HG02973 (cell line): ENCODE measurements around the gene COP1.

ENCODE experiments used
- ATAC-seq: cut with Tn5 transposase; IDR thresholded peaks from one replicate; pipeline ENCODE4 v1.9.1; 2021; ENCODE audit warnings: moderate library complexity; ENCODE audit not compliant: unreplicated experiment

The COP1 gene

GRCh38 chr1:175978476-175978875 is 228.6 kb downstream of the COP1 start:
- ATAC-seq = no peak

DNA sequence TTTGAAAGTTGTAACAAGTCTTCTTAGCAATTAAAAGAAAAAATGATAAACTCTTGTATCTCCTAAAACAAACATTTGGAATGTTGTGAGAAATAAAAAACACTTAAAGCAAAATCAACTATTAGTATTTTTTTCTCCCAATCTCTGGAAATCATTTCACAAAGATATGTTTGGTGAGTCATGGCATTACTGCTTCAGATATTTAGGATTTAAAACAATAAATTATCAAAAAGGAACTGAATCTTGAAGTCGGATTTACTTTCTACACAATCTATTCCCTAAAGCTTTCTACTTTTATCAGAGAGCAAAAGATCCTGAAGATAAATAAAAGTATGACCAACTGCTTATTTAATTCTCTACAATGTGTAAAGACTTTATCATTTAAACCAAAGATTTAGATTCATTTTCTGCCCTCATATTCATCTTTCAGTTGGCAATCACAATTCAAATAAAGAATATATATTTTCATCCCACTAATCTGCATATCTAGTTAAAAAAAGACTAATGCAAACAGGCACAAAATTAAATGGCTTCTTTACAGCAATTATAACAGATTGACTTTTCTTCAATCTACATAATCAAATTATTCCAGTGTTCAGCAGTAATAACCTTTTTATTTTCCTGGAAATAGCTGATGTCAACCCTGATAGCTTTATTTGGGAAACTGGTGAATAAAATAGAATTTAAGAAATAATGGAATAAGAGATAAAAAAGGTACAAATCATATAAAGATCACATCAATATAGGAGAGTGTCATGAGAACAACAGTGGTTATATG is 230.0 kb downstream of the COP1 start:
- ATAC-seq = no peak

GRCh38 chr1:175969231-175969630 is 237.9 kb downstream of the COP1 start:
- ATAC-seq = no peak

- ATAC-seq = no peak
Measured at GRCh38 chr1:175968486-175969172, 238.5 kb downstream of the COP1 start.

- no peak for ATAC-seq
Measured at GRCh38 chr1:175963740-175964139, 243.3 kb downstream of the COP1 start.

DNA sequence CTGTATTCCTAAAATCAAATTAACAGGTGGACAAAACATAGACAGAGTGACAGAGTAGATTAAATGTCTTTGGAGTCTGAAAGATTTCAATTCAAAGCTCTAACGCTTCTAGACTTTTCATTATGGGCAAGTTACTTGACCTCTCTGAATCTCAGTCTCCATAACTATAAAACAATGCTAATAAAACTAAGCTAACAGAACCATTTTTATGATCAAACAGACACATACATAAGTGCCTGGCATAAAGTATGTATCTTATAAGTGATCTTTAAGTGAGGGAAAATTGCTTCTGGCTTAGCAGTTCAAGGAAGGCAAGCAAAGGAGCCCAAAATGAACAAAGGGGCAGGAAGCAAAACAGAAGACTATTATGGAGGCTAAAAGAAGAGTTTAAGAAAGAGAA is 246.9 kb downstream of the COP1 start:
- ATAC-seq = no peak

DNA sequence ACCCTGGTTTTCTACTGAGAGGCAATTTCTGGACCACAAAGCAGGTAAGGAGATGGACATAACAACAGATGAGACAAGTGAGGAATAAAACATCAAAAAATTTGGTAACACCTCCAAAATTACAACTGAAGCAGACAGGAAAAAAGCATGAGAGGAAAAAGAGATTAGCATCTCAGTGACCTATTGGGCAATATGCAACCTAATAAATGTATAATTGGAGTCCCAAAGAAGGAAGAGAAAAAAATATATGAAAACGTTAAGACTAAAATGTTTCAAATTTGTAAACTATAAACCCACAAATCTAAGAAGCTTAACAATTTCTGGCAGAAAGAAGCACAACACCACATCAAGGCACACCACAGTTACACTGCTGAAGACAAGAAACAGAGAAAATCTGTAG is 255.5 kb downstream of the COP1 start:
- ATAC-seq = no peak

DNA sequence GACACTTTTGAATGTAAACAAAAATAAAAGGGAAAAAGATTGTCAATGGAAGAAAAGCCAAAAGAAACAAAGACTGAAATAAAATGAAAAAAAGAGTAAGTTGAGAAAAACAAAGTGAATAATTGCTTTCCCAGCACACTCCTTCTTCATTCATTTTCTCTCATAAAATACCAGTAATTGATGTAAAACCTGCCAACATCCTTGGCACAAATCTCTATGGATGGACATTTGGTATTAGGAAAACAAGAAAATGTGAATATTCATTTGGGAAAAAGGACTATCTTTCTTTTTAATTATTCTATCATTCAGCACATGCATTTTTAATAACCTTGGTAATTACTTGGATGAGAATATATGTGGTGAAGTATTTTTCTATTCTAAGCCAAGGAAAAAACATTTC is 259.3 kb downstream of the COP1 start:
- no peak for ATAC-seq

- no peak for ATAC-seq
Measured at GRCh38 chr1:175944591-175944990, 262.5 kb downstream of the COP1 start.

DNA sequence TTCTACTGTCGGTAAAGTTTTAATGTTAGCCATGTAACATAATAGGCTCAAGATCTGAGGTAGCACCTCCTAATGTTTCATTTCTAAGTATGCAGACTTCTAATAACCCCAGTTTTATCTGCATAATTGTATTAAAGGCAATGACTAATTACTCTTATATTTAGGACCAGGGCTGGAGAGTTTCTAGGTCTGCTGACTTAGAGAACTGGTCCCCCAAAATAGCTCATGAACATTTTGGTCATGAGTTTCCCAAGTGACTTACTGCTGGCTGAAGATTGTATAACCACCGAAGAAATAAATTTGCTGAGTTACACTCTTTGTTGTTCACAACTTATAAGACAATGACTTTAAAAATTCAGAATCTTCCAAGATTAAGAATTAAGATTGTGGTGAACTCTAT is 265.9 kb downstream of the COP1 start:
- no peak for ATAC-seq

DNA sequence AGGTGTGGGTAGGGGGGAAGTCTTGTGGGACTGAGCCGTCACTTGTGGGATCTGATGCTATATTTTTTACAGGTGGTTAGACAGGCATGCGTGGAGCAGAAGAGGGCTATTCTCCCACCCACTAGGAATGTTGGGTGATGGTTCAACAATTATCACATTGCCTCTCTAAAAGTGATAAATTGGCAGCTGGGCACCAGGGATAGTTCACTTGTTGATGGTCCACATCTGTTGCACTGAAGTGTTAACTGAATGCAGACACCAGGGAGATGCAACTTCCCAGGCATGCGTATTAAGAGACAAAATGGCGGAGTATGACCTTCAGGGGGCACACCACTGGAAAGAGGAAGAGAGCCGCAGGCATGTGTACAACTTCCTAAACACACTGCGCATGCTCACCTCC is 270.4 kb downstream of the COP1 start:
- no peak for ATAC-seq

- no peak for ATAC-seq
Measured at GRCh38 chr1:175935566-175936115, 271.4 kb downstream of the COP1 start.

DNA sequence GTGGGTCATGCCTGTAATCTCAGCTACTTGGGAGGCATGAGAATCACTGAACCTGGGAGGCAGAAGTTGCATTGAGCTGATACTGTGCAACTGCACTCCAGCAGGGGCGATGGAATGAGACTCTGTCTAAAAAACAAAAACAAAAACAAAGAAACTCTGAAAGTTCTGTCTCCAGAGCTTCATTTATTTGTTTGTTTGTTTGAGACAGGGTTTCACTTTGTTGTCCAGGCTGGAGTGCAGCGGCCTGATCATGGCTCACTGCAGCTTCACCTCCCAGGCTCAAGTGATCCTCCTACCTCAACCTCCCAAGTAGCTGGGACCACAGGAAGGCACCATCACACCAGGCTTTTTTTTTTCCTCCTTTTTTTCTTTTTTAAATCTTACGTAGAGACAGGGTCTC is 271.9 kb downstream of the COP1 start:
- ATAC-seq = no peak

GRCh38 chr1:175933801-175934200 is 273.3 kb downstream of the COP1 start:
- no peak for ATAC-seq

GRCh38 chr1:175927944-175928343 is 279.1 kb downstream of the COP1 start:
- no peak for ATAC-seq

GRCh38 chr1:175922254-175922881 is 284.7 kb downstream of the COP1 start:
- no peak for ATAC-seq

- no peak for ATAC-seq
Measured at GRCh38 chr1:175920381-175920780, 286.7 kb downstream of the COP1 start.

DNA sequence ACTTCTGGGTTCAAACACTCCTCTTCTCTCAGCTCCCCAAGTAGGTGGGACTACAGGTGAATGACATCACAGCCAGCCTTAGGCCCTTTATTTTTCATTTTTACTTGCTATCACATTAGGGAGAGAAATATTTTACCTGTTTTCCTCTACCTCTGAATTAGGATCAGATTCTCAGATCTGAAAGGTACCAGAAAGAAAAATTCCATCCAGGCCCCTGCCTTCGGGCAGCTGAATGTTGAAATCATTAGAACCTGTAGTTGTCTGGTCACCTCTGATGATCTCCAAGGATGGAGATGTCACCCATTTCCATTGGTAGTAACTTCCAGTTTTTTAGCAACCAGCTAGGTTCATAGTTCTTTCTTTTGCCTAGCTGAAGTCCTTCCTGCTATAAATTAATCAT is 288.1 kb downstream of the COP1 start:
- no peak for ATAC-seq

- no peak for ATAC-seq
Measured at GRCh38 chr1:175918364-175918801, 288.7 kb downstream of the COP1 start.

DNA sequence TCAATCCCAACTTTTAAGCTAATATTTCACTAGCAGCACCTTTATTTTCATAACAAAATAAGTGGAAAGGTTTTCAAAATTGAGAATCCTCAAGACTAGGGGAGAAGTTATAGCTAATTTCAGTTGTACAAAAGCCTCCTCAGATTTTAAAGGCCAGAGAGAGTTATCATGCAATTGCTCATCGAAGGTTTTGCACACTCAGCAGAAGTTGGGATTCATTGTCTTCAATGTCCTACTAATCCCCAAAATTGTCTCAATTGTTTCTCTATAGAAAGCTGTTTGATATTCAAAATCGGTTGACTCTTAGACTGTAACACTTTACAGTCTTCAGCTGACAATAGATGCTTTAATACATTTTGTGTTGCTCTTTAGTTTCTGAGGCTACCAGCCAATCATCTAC is 293.0 kb downstream of the COP1 start:
- ATAC-seq = no peak

- ATAC-seq = no peak
Measured at GRCh38 chr1:175911138-175911537, 295.9 kb downstream of the COP1 start.

- ATAC-seq = no peak
Measured at GRCh38 chr1:175906370-175906769, 300.7 kb downstream of the COP1 start.
